T-helper 17 cell (primary cell): ENCODE data around the gene UTS2R. TPM values are rescaled to one million over a fixed set of nuclear protein-coding genes. Genes with fewer than 3 reads are reported as not detected.
"Not testable (repeated sequence)": the region's sequence is repeated elsewhere in the genome, so short reads cannot be mapped to it uniquely, and the experiment has no call there.

Source experiments
- ATAC-seq: fragments of 150-1000 bp; cut with Tn5 transposase; 2 replicates; pipeline ENCODE4 v1.10.0; 2021; ENCODE audit warnings: mild to moderate bottlenecking, moderate library complexity
- DNase-seq, 3 donors: peaks; one replicate each; pipeline versions ENCODE4 v3.0.0 to v3.0.0-alpha.2; 2020 to 2021
- H3K9me3 ChIP-seq: one replicate; pipeline ENCODE4 v1.7.0; 2013; ENCODE audit warnings: low read length, mild to moderate bottlenecking; ENCODE audit not compliant: control insufficient read depth, poor library complexity, severe bottlenecking
- H3K27ac Mint-ChIP-seq: one replicate; pipeline ENCODE4 v1.8.0; 2022; ENCODE audit warnings: mild to moderate bottlenecking, moderate library complexity, mixed read lengths
- H3K27me3 Mint-ChIP-seq: one replicate; pipeline ENCODE4 v1.8.0; 2022; ENCODE audit warnings: mixed read lengths
- H3K36me3 Mint-ChIP-seq: one replicate; pipeline ENCODE4 v1.8.0; 2022; ENCODE audit warnings: low read depth, mixed read lengths
- H3K4me1 Mint-ChIP-seq: one replicate; pipeline ENCODE4 v1.8.0; 2022; ENCODE audit warnings: mild to moderate bottlenecking, mixed read lengths
- H3K4me3 Mint-ChIP-seq: one replicate; pipeline ENCODE4 v1.8.0; 2022; ENCODE audit warnings: mild to moderate bottlenecking, moderate library complexity, mixed read lengths
- total RNA-seq, 4 donors: library from RNA in 2 of 4; stranded (reverse) in 2 of 4; gene quantifications; one replicate each; pipeline ENCODE4 v1.2.3 and lab custom pipeline; 2022 to 2026

UTS2R gene
- total RNA-seq, 2 donors from 2014 or later = not detected

DNA sequence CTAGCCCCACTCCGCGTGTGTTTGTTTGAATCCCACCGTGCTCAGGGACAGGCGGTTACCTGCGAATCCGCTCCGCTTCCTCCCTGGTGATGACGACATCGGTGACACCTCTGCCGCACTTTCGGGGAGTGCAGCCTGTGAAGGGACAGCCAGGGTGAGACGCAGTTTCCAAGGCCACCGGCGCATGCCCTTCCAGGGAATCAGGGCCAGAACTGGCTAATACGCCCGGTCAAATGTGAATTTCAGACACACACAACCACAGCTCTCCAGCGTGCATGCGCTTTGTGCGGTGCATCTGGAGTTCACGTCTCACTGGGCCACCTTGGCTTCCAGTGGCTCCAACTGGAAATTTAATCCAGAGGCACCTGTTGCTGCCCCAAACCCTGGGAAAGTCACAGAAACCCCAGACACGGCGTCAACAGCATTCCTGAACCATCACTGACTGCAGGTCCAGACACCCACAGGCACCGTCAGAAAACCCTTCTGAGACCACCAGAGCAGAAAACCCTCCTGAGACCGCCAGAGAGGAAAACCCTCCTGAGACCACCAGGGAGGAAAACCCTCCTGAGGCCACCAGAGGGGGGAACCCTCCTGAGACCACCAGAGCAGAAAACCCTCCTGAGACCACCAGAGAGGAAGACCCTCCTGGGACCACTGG, 40.0 kb downstream of the UTS2R start:
- H3K27ac Mint-ChIP-seq = no peak overlapping the region
- DNase-seq = no peak

DNA sequence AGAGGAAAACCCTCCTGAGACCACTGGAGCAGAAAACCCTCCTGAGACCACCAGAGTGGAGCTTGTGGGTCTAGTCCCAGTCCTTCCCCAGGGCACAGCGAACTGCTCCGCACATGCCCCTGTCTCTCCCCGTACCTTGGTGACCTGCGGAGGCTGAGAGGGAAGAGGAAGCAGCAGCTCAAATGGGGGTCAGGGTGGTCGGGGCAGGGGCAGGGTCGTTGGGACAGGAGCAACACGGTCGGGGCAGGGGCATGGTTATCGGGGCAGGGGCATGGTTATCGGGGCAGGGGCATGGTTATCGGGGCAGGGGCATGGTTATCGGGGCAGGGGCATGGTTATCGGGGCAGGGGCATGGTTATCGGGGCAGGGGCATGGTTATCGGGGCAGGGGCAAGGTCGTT, 40.5 kb downstream of the UTS2R start:
- H3K27ac Mint-ChIP-seq, DNase-seq, ATAC-seq, H3K27me3 Mint-ChIP-seq, H3K9me3 ChIP-seq, H3K4me3 Mint-ChIP-seq, H3K36me3 Mint-ChIP-seq: not testable (repeated sequence)
- peaks cover 19% of the 10 kb centered on the region for H3K4me1 Mint-ChIP-seq

More for the DNA sequence above, 40.0 kb downstream of the UTS2R start:
- Mint-ChIP-seq H3K27me3 (no peaks in the 10 kb centered on the region), H3K36me3 (no peaks in the 10 kb centered on the region), H3K4me1 (peaks cover 19% of the 10 kb centered on the region), H3K4me3 (no peak overlapping the region)
- ATAC-seq = no peak
- no peaks in the 10 kb centered on the region for H3K9me3 ChIP-seq

DNA sequence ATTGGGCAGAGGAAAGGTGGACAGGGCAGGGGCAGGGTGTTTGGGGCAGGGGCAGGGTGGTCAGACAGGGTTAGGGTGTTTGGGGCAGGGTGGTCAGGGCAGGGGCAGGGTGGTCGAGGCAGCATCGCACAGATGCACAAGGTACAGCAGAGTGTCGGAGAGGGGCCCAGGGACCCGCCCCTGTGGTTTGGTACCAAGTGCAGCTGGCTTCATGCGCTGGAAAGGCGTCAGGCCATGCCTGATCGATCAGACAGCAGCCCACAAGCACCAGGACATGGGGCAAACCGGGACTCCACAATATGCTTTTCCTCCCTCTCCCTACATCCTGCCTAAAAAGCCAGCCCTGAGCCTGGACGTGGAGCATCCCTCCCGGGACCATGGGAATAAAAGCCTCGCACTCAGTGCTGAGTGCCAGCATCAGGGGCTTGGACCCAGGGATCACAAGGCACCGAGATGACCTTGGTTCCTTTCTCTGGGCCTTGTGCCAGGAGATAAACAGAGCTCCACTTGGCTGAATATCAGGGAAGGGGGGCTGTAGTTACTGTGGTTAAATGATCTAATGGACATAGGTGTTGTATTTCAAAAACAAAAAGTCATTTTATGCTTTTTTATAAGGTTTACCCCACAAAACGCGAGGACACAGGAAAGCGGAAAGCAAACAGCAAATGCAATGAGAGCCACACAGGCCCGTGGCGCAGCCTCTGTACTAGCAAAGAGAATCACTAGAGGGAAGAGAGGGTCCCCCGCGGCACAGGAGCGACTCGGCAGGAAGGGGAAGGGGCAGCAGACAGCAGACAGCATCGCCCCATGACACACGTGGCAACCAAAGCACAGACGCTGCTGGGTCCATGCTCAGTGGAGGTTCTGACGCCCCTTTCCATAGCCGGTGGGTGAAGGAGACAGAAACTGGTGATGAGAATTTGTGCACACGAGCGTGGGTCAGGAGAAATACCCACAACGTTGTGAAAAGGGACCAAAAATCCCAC, 41.3 kb downstream of the UTS2R start:
- no peak for ATAC-seq
- H3K36me3 Mint-ChIP-seq = no peaks in the 10 kb centered on the region
- H3K27ac Mint-ChIP-seq = no peak overlapping the region

DNA sequence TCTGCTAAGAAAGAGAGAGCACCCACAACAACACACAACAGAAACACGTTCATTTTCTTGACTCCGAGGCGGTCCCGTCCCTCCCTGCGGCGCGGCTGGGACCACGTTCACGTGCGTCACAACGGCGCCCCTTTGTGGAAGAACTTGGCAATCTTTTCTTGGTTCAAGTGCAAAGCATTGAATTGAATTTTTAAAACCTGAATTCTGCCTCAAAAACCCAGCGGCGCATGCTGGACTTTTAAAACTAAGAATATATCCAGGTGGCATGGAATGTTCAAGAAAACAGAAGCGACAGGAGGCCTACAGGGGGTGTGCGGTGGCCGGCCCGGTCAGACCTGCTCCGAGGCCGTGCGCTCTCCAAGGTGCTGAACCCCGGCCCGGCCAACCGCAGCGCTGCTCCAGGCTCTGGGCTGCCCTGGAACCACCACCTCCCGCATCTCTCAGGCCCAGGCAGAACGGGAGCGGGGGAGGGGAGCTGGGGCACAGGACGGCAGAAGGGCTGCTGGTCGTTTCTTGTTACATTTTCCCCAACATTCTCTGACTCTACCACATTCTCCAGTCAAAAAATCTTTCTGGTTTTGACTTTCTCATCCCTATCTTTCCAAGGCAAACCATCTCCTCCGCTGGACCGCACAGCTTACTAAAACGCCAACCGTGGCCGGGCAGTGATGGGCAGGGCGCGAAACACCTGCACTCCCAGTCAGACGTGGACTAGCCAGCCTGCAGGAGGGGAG, 43.1 kb downstream of the UTS2R start:
- no peaks in the 10 kb centered on the region for H3K9me3 ChIP-seq
- peak overlapping the region; percentile 59 for H3K27ac Mint-ChIP-seq
- peak overlapping the region; percentile 21 for H3K4me3 Mint-ChIP-seq
- DNase-seq = peak; percentile 38 to 63 (median 58)
- no peaks in the 10 kb centered on the region for H3K36me3 Mint-ChIP-seq
- H3K4me1 Mint-ChIP-seq = peaks cover 17% of the 10 kb centered on the region
- peak; percentile 19 for ATAC-seq
- no peaks in the 10 kb centered on the region for H3K27me3 Mint-ChIP-seq

More for the DNA sequence above, 41.3 kb downstream of the UTS2R start:
- H3K27me3 Mint-ChIP-seq = no peaks in the 10 kb centered on the region
- DNase-seq = no peak
- H3K9me3 ChIP-seq = no peaks in the 10 kb centered on the region
- H3K4me1 Mint-ChIP-seq = peaks cover 19% of the 10 kb centered on the region
- H3K4me3 Mint-ChIP-seq = no peak overlapping the region

DNA sequence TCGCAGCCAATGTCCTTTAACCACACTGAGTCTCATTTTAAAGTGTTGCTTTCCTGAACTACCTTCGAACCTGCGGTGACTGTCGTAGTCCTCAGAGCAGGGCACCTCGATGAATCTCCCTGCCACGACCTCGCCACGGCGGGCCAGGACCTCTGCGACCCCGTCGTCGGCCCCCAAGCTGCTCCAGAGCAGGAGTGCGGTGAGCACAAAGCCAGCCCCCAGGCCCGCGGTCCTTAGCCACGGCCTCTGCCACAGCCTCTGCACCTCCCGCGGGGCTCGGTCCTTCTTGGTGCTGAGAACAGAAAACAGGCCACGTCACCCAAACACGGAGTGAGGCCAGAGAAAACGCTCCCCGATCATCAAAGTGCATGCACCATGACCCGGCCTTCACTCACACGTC, 43.8 kb downstream of the UTS2R start:
- Mint-ChIP-seq H3K4me3 (peak overlapping the region; percentile 67), H3K27me3 (no peaks in the 10 kb centered on the region), H3K36me3 (no peaks in the 10 kb centered on the region), H3K4me1 (peaks cover 23% of the 10 kb centered on the region), H3K27ac (peak overlapping the region; percentile 59)
- H3K9me3 ChIP-seq = no peaks in the 10 kb centered on the region
- ATAC-seq (no peak), DNase-seq (no peak)

DNA sequence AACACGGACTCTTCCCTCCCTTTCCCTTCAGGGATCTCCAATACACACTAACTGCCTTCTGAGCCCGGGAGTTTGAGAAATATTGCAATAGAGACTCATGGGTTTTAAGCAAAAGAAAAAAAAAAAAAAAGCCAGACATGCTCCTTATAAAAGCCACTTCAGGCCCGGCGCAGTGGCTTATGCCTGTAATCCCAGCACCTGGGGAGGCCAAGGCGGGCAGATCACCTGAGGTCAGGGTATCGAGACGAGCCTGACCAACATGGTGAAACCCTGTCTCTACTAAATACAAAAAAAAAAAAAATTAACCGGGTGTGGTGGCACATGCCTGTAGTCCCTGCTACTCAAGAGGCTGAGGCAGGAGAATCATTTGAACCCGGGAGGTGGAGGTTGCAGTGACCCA, 44.2 kb downstream of the UTS2R start:
- peak overlapping the region; percentile 67 for H3K4me3 Mint-ChIP-seq

DNA sequence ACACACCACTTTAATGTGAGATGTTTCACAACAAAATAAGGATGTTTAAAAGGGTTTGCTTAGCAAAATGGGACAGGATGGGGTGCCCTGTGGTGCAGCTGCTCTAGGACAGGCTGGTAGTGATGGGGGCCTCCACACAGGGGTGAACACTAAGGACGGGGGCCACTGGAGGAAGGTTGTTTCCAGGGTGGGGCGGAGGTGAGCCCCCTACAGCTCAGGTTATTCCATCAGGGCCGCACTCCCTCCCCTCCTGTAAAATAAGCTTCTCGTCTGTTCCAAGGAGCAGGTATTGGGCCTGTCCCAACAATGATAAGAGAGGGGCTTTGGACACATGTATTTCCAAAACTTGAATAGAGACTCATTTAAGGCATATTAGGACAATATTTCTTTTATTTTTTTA, 44.7 kb downstream of the UTS2R start:
- H3K9me3 ChIP-seq = no peaks in the 10 kb centered on the region
- no peak overlapping the region for H3K4me3 Mint-ChIP-seq
- no peaks in the 10 kb centered on the region for H3K36me3 Mint-ChIP-seq
- DNase-seq = no peak
- no peak overlapping the region for H3K27ac Mint-ChIP-seq
- peaks cover 23% of the 10 kb centered on the region for H3K4me1 Mint-ChIP-seq
- no peak for ATAC-seq
- H3K27me3 Mint-ChIP-seq = no peaks in the 10 kb centered on the region

More for the DNA sequence above, 44.2 kb downstream of the UTS2R start:
- no peaks in the 10 kb centered on the region for H3K9me3 ChIP-seq
- H3K27ac Mint-ChIP-seq = peak overlapping the region; percentile 11
- peaks cover 23% of the 10 kb centered on the region for H3K4me1 Mint-ChIP-seq
- no peaks in the 10 kb centered on the region for H3K36me3 Mint-ChIP-seq
- no peaks in the 10 kb centered on the region for H3K27me3 Mint-ChIP-seq
- no peak for ATAC-seq
- no peak for DNase-seq

DNA sequence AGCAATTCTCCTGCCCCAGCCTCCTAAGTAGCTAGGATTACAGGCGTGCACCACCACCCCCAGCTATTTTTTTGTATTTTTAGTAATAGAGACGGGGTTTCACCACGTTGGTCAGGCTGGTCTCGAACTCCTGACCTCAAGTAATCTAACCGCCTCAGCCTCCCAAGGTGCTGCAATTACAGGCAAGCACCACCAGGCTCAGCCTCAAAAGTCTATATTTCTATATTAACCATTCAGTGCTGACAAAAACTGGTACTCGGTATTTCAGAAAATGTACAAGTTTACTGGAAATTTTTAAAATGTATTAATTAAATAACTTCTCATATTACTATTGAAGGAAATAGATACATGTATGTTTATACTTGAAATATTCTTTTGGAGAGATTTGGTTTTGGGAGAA, 45.2 kb downstream of the UTS2R start:
- no peaks in the 10 kb centered on the region for H3K27me3 Mint-ChIP-seq
- H3K27ac Mint-ChIP-seq = no peak overlapping the region
- DNase-seq (no peak), ATAC-seq (no peak)
- H3K9me3 ChIP-seq = no peaks in the 10 kb centered on the region
- H3K4me3 Mint-ChIP-seq = no peak overlapping the region
- no peaks in the 10 kb centered on the region for H3K36me3 Mint-ChIP-seq
- H3K4me1 Mint-ChIP-seq = peaks cover 23% of the 10 kb centered on the region

DNA sequence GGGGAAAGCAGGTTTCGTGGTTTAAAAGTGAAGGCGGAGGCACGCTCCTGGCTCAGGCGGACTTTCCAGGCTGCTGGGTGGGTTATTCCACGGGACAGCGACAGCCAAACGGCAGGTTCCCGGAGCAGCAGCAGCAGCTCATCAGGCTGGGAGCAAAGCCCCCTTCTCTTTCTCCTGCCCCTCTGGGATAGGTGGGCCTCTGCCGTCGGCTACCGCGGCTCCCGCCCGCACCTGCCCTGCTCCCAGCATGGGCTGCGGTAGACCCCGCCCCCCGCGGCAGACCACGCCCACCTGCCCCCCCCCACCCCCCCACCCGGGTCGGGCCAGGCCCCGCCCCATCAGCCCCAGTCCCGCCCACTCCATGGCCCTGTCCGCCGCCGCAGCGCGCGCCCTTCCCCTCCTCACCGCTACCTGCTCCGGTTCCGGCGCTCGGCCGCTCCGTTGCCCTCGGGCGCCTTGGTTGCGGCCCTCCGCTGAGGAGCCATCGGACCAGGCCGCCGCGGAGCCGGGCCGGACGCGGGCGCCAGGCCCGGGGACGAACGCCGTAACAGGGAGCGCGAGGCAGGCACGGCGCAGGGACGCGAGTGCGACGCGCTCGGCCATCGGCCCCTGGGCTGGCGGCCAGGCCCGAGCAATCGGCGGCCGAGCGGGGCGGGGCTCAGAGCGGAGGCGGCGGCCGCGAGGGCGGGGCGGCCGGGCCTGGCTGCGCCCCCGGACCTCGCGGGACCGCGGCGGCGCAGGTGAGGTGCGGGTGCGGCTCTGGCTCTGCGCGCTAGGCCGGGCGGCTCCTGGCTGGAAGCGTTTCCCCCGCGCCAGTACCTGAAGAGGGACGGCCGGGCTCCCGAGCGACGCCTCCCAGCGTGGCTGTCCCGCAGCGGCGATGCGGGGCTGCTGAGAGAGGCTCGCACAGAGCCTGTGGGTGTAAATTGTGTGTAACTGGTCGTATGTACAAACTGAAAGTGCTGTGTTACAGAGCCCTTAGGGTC, 46.7 kb downstream of the UTS2R start, which contains the start of the genes HEXD and OGFOD3:
TSS of gene HEXD (plus strand) at position 347 of the 986 bp plus-strand sequence. CDS start 1,453 bp downstream, outside the sequence.
TSS of gene OGFOD3 (minus strand) at position 586 of the 986 bp plus-strand sequence. CDS start at position 485, 101 bp downstream.
- H3K9me3 ChIP-seq = no peaks in the 10 kb centered on the region
- Mint-ChIP-seq H3K27me3 (no peaks in the 10 kb centered on the region), H3K4me3 (peak within 1 kb of the TSS; percentile 85), H3K36me3 (peaks cover 3% of the 10 kb centered on the region), H3K4me1 (peaks cover 23% of the 10 kb centered on the region), H3K27ac (peak within 1 kb of the TSS; percentile 71)
- DNase-seq (peak; percentile 79 to 90 (median 84)), ATAC-seq (peak; percentile 88)

DNA sequence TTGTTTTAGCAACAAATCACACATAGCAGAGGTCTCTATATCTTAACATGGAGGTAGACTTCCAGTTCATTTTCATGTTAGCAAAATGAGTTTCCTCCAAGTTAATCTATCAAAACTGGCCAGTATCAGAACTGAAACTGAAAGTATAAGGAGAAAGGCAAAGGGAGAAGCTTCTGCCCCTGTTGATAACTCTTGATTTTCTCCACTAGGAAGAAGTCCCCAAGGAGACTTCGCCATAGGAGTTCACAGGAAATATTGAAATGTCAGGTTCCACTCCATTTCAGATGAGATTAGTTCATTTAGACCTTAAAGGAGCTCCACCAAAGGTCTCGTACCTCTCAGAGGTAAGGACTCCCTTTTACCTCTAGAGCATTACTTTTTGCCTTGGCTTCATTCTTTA, 48.0 kb downstream of the UTS2R start:
- H3K27me3 Mint-ChIP-seq = no peaks in the 10 kb centered on the region
- DNase-seq (no peak), ATAC-seq (no peak)
- peak overlapping the region; percentile 71 for H3K27ac Mint-ChIP-seq
- H3K4me1 Mint-ChIP-seq = peaks cover 21% of the 10 kb centered on the region
- peaks cover 3% of the 10 kb centered on the region for H3K36me3 Mint-ChIP-seq
- no peaks in the 10 kb centered on the region for H3K9me3 ChIP-seq
- H3K4me3 Mint-ChIP-seq = peak overlapping the region; percentile 85

DNA sequence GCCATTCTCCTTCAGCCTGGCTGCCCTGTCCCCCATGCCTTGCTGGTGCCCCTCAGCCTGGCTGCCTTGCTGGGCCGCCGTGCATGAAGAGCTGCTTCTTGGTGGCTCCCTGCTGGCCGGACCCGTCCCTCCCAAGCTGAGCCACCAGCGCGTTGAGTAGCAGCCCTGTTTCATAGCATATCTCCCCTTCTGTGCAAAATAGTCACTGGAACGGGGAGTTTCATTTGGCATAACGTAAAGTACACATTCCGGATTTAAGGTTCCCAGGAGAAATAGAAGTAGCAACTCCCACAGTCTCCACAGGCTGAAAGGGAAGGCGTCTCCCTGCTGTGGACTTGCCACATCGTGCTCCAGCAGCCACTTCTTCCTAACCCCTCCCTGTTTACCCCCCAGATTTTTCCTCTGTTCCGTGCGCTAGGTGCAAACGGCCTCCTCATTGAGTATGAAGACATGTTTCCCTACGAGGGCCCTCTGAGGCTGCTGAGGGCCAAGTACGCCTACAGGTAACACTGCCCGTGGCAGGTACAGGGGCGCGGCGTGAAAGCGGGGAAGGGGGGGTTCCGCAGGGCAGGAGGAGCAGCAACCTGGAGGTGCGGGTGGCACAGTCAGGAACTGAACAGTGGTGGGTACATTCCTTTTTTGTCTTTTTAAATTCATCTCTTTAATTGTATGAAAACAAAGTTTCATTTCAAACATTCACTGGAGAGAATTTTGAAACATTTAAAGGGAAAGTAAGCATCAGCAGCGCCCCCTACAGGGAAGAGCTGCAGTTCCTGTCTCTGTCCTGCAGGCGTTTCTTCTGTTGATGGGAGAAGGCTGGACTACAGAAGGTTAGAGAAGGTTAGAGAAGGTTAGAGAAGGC, 52.7 kb downstream of the UTS2R start:
- Mint-ChIP-seq H3K36me3 (peaks cover 3% of the 10 kb centered on the region), H3K4me3 (no peak overlapping the region), H3K27me3 (no peaks in the 10 kb centered on the region), H3K27ac (no peak overlapping the region), H3K4me1 (peaks cover 16% of the 10 kb centered on the region)
- DNase-seq (peak; percentile 32 to 54 (median 35)), ATAC-seq (peak; percentile 51)
- H3K9me3 ChIP-seq = no peaks in the 10 kb centered on the region
